Thoracic aorta (tissue), 2 donors: ENCODE measurements around the gene SLC49A4. TPM values are rescaled to one million over a fixed set of nuclear protein-coding genes. Genes with fewer than 3 reads are reported as not detected.

Experiments
- ATAC-seq: fragments of 150-250 bp; one replicate; pipeline ENCODE4 v1.8.0; 2017; ENCODE audit warnings: low read depth; ENCODE audit not compliant: insufficient number of reproducible peaks, low FRiP score
- DNase-seq: peaks from one replicate; pipeline ENCODE4 v3.0.0-alpha.2; 2020; ENCODE audit warnings: low spot score
- H3K27ac ChIP-seq, 2 donors: fragments of 200-600 bp; sonication (generic); 1 replicate in 1 of 2; 2 replicates in 1 of 2; pipeline ENCODE4 v1.5.1; 2016; ENCODE audit warnings: mild to moderate bottlenecking in 2 of 2, moderate library complexity in 2 of 2
- H3K27me3 ChIP-seq: fragments of 200-600 bp; sonication (generic); replicated peaks from 2 replicates; pipeline ENCODE4 v1.6.0; 2016; ENCODE audit warnings: mild to moderate bottlenecking; ENCODE audit not compliant: insufficient read depth
- H3K36me3 ChIP-seq: fragments of 200-600 bp; sonication (generic); one replicate; pipeline ENCODE4 v1.5.1; 2016
- H3K4me1 ChIP-seq, 2 donors: fragments of 200-600 bp; sonication (generic); 1 replicate in 1 of 2; 2 replicates in 1 of 2; pipeline versions ENCODE4 v1.5.1 to v1.6.0; 2016; ENCODE audit warnings: low read depth in 2 of 2, mild to moderate bottlenecking in 1 of 2; ENCODE audit not compliant: control insufficient read depth in 1 of 2
- H3K4me3 ChIP-seq: fragments of 200-600 bp; sonication (generic); 2 replicates; pipeline ENCODE4 v1.5.1; 2016; ENCODE audit warnings: mild to moderate bottlenecking
- H3K9me3 ChIP-seq: fragments of 200-600 bp; sonication (generic); 2 replicates; pipeline ENCODE4 v1.5.1; 2016
- CTCF ChIP-seq: fragments of 200-600 bp; sonication (generic); IDR thresholded peaks from one replicate; pipeline ENCODE4 v1.5.1; 2019; ENCODE audit warnings: antibody characterized with exemption
- total RNA-seq, 2 donors: library from RNA; depleted of rRNA; stranded (reverse); fragments of >200 nt; gene quantifications; one replicate each; pipeline versions ENCODE4 v1.1.0 to v1.2.3, GENCODE V29; 2016

The SLC49A4 gene
- total RNA-seq, 2 donors from 2014 or later: 17.4 to 20.0 TPM

DNA sequence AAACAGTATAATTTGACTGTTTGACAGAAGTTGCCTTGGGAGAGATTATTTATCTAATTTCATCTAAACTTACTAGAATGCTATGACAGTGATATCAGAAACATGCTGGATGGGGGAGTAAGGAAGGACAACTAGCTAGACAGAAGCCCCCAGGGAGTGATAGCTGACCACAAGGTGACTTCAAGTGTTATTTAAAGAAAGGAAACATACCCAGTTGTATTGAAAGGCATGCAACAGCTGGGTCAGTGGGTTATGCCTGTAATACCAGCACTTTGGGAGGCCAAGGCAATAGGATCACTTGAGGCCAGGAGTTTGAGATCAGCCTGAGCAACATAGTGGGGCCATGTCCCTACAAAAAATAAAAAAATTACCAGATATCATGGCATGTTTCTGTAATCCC lies 69.6 kb downstream of the SLC49A4 start:
- no peaks in the 10 kb centered on the region for H3K36me3 ChIP-seq
- H3K27ac ChIP-seq: no peak overlapping the region
- no peaks in the 10 kb centered on the region for H3K27me3 ChIP-seq
- no peaks in the 10 kb centered on the region for H3K9me3 ChIP-seq
- no peak overlapping the region for H3K4me3 ChIP-seq
- peaks cover 0 to 6% of the 10 kb centered on the region in 2 donors for H3K4me1 ChIP-seq
- no peak for TF ChIP-seq CTCF
- DNase-seq: no peak
- no peak for ATAC-seq

DNA sequence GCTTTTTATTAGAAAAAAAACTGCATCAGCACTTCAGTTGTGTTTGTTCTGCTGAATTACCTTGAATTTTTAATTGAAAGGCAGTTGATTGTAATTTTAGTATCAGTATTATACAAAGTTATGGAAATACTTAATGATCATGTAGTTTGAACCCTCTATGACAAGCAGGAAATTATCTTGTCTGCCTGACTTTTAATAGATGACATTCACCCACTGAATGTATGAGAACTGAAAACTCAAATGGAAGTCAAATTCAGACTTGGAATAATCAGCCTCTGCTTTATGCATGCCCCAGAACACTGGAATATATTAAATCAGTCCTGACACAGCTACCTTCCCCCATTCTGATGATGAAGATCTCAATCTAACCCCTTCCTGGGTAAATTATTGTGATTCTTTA lies 73.5 kb downstream of the SLC49A4 start:
- Histone ChIP-seq H3K27ac (no peak overlapping the region), H3K4me1 (no peaks in the 10 kb centered on the region), H3K9me3 (no peaks in the 10 kb centered on the region), H3K36me3 (peaks cover 3% of the 10 kb centered on the region), H3K27me3 (no peaks in the 10 kb centered on the region), H3K4me3 (no peak overlapping the region)
- ATAC-seq (no peak), DNase-seq (no peak)
- no peak for TF ChIP-seq CTCF

GRCh38 chr3:122873741-122874515 lies 79.1 kb downstream of the SLC49A4 start:
- ATAC-seq (no peak), DNase-seq (no peak)
- no peaks in the 10 kb centered on the region for H3K27me3 ChIP-seq
- TF ChIP-seq CTCF: no peak
- H3K9me3 ChIP-seq: no peaks in the 10 kb centered on the region
- peaks cover 3% of the 10 kb centered on the region for H3K36me3 ChIP-seq
- H3K4me3 ChIP-seq: no peak overlapping the region
- no peaks in the 10 kb centered on the region for H3K4me1 ChIP-seq
- no peak overlapping the region for H3K27ac ChIP-seq

DNA sequence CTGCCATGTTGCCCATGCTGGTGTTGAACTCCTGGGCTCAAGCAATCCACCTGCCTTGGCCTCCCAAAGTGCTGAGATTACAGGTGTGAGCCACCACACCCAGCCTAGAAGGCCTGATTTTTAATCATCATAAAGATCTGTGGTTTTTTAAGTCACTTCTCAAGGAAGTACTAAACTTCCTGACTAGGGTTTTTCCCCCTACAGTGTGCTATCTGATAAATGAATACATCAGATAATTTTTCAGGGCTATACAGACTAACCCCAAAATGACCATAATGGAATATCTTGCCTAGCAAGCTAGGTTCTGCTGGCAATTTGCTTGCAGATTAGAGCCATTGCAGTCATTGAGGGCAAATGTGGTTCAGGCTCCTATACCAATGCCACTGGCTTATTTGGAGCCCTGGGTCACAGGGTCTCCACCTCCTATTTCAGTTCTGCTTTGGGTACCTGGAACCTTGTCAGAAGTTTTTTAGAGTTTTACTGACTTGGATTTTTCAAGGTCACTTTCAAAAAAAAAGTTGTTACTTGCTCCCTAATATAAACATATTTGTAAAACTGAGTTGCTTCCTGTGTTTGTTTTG lies 80.8 kb downstream of the SLC49A4 start:
- no peak for TF ChIP-seq CTCF
- H3K9me3 ChIP-seq: no peaks in the 10 kb centered on the region

DNA sequence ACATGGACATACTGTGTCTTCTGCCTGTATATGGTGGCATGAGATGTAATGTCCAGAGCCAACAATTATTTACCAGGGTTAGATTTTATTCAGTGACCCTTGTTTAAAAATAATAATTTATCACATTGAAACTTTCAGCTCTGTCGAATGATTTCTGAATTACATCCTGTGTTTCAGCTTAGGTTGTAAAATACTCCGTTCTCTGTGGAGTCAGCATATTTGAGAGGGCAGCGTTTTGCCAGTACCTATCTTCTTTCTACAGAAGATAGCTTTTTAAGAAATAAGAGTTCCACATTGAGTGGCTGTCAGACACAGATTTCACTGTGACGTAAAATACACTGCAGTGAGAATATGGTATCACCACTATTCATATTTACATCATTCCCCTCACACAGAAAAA lies 85.3 kb downstream of the SLC49A4 start:
- DNase-seq (no peak), ATAC-seq (no peak)
- no peak for TF ChIP-seq CTCF
- no peaks in the 10 kb centered on the region for H3K9me3 ChIP-seq
- H3K27ac ChIP-seq: no peak overlapping the region
- H3K4me3 ChIP-seq: no peak overlapping the region
- peaks cover 11% of the 10 kb centered on the region for H3K36me3 ChIP-seq
- H3K4me1 ChIP-seq: no peaks in the 10 kb centered on the region
- H3K27me3 ChIP-seq: no peaks in the 10 kb centered on the region

More for the DNA sequence above, 80.8 kb downstream of the SLC49A4 start:
- no peak for DNase-seq
- Histone ChIP-seq H3K36me3 (peaks cover 8% of the 10 kb centered on the region), H3K4me3 (no peak overlapping the region), H3K27ac (no peak overlapping the region), H3K4me1 (no peaks in the 10 kb centered on the region), H3K27me3 (no peaks in the 10 kb centered on the region)
- no peak for ATAC-seq
